GM13976 (cell line): ENCODE results near the gene GPRC5D.

Experiments used
- DNase-seq: peaks from one replicate; pipeline ENCODE4 v3.0.0; 2012; ENCODE audit warnings: low spot score
- CTCF ChIP-seq: IDR thresholded peaks from 2 replicates; pipeline ENCODE4 v1.5.1; 2012; ENCODE audit warnings: borderline replicate concordance, mild to moderate bottlenecking; ENCODE audit not compliant: insufficient read depth; ENCODE audit errors: extremely low read depth, missing control alignments, control extremely low read depth
- in situ Hi-C: fragments of 300-500 bp; cut with MboI; formaldehyde crosslinking; loops from one replicate; pipeline ENCODE4 v1.12.0; 2022; ENCODE audit warnings: low sequenced_read_pairs, mixed read lengths, inconsistent platforms; ENCODE audit not compliant: unreplicated experiment

Gene GPRC5D

GRCh38 chr12:12907552-12907951, 44.4 kb downstream of the GPRC5D start:
- no peak for DNase-seq
- in situ Hi-C loops, result no loop called here
- TF ChIP-seq CTCF, result no peak

GRCh38 chr12:12903642-12904609, 48.0 kb downstream of the GPRC5D start:
- DNase-seq, result no peak
- no peak for TF ChIP-seq CTCF
- in situ Hi-C loops, result no loop called here

GRCh38 chr12:12902036-12902435, 49.9 kb downstream of the GPRC5D start:
- no peak for DNase-seq
- in situ Hi-C loops, result no loop called here
- TF ChIP-seq CTCF, result no peak

- DNase-seq, result no peak
- TF ChIP-seq CTCF, result no peak
- in situ Hi-C loops, result no loop called here
These were observed 50.7 kb downstream of the GPRC5D start for GRCh38 chr12:12901158-12901791.

- in situ Hi-C loops, result no loop called here
These were observed 51.2 kb downstream of the GPRC5D start for GRCh38 chr12:12900786-12901157.

More at GRCh38 chr12:12900786-12901157, 51.2 kb downstream of the GPRC5D start:
- no peak for DNase-seq
- TF ChIP-seq CTCF, result no peak
